DOHH2 (cell line): Measurements from ENCODE around the gene RGS17.

Source experiments
- EZH2phosphoT487 ChIP-seq: fragments of 200-600 bp; sonication (generic); IDR thresholded peaks from 2 replicates; pipeline ENCODE4 v1.6.1; 2017; ENCODE audit warnings: borderline replicate concordance, mild to moderate bottlenecking, antibody characterized with exemption, low read length, moderate library complexity, mixed read lengths
- TF ChIP-seq, protein P1 (sequence below): fragments of 200-600 bp; sonication (generic); IDR thresholded peaks from one replicate; pipeline ENCODE4 v1.5.1; 2014; ENCODE audit warnings: antibody characterized with exemption, mild to moderate bottlenecking, low read depth, low read length; ENCODE audit not compliant: poor library complexity, severe bottlenecking

GRCh38 chr6:153131037-153131981 is at the start of gene RGS17:
- TF ChIP-seq, protein P1, sequence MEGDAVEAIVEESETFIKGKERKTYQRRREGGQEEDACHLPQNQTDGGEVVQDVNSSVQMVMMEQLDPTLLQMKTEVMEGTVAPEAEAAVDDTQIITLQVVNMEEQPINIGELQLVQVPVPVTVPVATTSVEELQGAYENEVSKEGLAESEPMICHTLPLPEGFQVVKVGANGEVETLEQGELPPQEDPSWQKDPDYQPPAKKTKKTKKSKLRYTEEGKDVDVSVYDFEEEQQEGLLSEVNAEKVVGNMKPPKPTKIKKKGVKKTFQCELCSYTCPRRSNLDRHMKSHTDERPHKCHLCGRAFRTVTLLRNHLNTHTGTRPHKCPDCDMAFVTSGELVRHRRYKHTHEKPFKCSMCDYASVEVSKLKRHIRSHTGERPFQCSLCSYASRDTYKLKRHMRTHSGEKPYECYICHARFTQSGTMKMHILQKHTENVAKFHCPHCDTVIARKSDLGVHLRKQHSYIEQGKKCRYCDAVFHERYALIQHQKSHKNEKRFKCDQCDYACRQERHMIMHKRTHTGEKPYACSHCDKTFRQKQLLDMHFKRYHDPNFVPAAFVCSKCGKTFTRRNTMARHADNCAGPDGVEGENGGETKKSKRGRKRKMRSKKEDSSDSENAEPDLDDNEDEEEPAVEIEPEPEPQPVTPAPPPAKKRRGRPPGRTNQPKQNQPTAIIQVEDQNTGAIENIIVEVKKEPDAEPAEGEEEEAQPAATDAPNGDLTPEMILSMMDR = no peak
- no peak for TF ChIP-seq EZH2phosphoT487
